HepG2 (cell line): Measurements from ENCODE around the gene BAHD1. TPM values are rescaled to one million over a fixed set of nuclear protein-coding genes. Genes with fewer than 3 reads are reported as not detected.

Experiments
- CBX1 ChIP-seq: IDR thresholded peaks from one replicate; pipeline ENCODE4 v1.6.1; 2016; ENCODE audit warnings: antibody characterized with exemption, low read depth
- KAT2B ChIP-seq: fragments of 150-350 bp; IDR thresholded peaks from 2 replicates; pipeline ENCODE4 v1.6.1; 2014; ENCODE audit warnings: low read depth, low read length, borderline replicate concordance
- MTA1 ChIP-seq: sonication (generic); formaldehyde crosslinking; IDR thresholded peaks from 2 replicates; pipeline ENCODE4 v1.4.0; 2020; ENCODE audit warnings: missing genetic modification reagents, mild to moderate bottlenecking, borderline replicate concordance
- NR2F1 ChIP-seq, 2 experiments: fragments of 450-650 bp in 1 of 2; formaldehyde crosslinking in 1 of 2; IDR thresholded peaks; 2 replicates each; pipeline versions ENCODE4 v1.5.0 to v1.6.1; 2016 to 2020; ENCODE audit warnings: mild to moderate bottlenecking in 1 of 2, missing compliant biosample characterization in 1 of 2, missing genetic modification reagents in 1 of 2, moderate library complexity in 1 of 2
- PAX8 ChIP-seq: sonication (generic); formaldehyde crosslinking; IDR thresholded peaks from 2 replicates; pipeline ENCODE4 v1.8.0; 2022; ENCODE audit warnings: mild to moderate bottlenecking, missing genetic modification reagents, borderline replicate concordance
- SMARCC2 ChIP-seq: fragments of 450-650 bp; IDR thresholded peaks from 2 replicates; pipeline ENCODE4 v1.6.1; 2017; ENCODE audit warnings: antibody characterized with exemption, mild to moderate bottlenecking
- TSC22D2 ChIP-seq: sonication (generic); formaldehyde crosslinking; IDR thresholded peaks from 2 replicates; pipeline ENCODE4 v1.5.1; 2020; ENCODE audit warnings: missing genetic modification reagents, mild to moderate bottlenecking, borderline replicate concordance
- USF2 ChIP-seq, 2 experiments: sonication (generic) in 1 of 2; formaldehyde crosslinking in 1 of 2; IDR thresholded peaks; 2 replicates each; pipeline versions ENCODE4 v1.5.1 to v1.6.1; 2011 to 2020; ENCODE audit warnings: borderline replicate concordance in 1 of 2, low read depth in 1 of 2, low read length in 1 of 2, mild to moderate bottlenecking in 1 of 2, missing genetic modification reagents in 1 of 2, moderate library complexity in 1 of 2
- ZFP82 ChIP-seq: sonication (generic); formaldehyde crosslinking; IDR thresholded peaks from 2 replicates; pipeline ENCODE4 v1.5.1; 2020; ENCODE audit warnings: mild to moderate bottlenecking, missing genetic modification reagents, borderline replicate concordance
- ZNF20 ChIP-seq: sonication (generic); formaldehyde crosslinking; IDR thresholded peaks from 2 replicates; pipeline ENCODE4 v1.4.0; 2020; ENCODE audit warnings: mild to moderate bottlenecking, moderate library complexity, missing genetic modification reagents
- ZNF260 ChIP-seq: sonication (generic); formaldehyde crosslinking; IDR thresholded peaks from 2 replicates; pipeline ENCODE4 v1.4.0; 2020; ENCODE audit warnings: missing genetic modification reagents, low read depth, mild to moderate bottlenecking, borderline replicate concordance
- ZNF30 ChIP-seq: sonication (generic); formaldehyde crosslinking; IDR thresholded peaks from 2 replicates; pipeline ENCODE4 v1.5.0; 2020; ENCODE audit warnings: mild to moderate bottlenecking, missing genetic modification reagents
- ZNF563 ChIP-seq: sonication (generic); formaldehyde crosslinking; IDR thresholded peaks from 2 replicates; pipeline ENCODE4 v1.8.0; 2022; ENCODE audit warnings: mild to moderate bottlenecking, moderate library complexity, missing genetic modification reagents
- ZNF660 ChIP-seq: sonication (generic); formaldehyde crosslinking; IDR thresholded peaks from 2 replicates; pipeline ENCODE4 v1.5.1; 2020; ENCODE audit warnings: mild to moderate bottlenecking, low read depth, missing genetic modification reagents, borderline replicate concordance
- ZNF747 ChIP-seq: sonication (generic); formaldehyde crosslinking; IDR thresholded peaks from 2 replicates; pipeline ENCODE4 v1.8.1; 2023; ENCODE audit warnings: missing genetic modification reagents, mild to moderate bottlenecking, borderline replicate concordance
- ZZZ3 ChIP-seq: sonication (generic); formaldehyde crosslinking; IDR thresholded peaks from 2 replicates; pipeline ENCODE4 v1.4.0; 2020; ENCODE audit warnings: missing genetic modification reagents, mild to moderate bottlenecking, borderline replicate concordance
- polyA plus RNA-seq, 8 experiments: library from polyadenylated mRNA; depleted of rRNA in 3 of 8; stranded (reverse) in 7 of 8; unstranded in 1 of 8; fragments of >200 nt; fragmentation: Illumina TruSeq in 4 of 8; extraction: Trizol in 4 of 8; gene quantifications; 2 replicates each; pipeline versions ENCODE4 v1.2.1 to v1.2.3, GENCODE V29; 2011 to 2016; ENCODE audit warnings: low read depth in 4 of 8, missing spikeins in 1 of 8, mixed read lengths in 1 of 8; ENCODE audit not compliant: insufficient read depth in 1 of 8
- total RNA-seq, 5 experiments: library from RNA; depleted of rRNA; stranded (reverse); fragments of >200 nt; fragmentation: Illumina TruSeq; extraction: Trizol; gene quantifications; 2 replicates each; pipeline ENCODE4 v1.2.3, GENCODE V29; 2016; ENCODE audit warnings: low read depth in 1 of 5
- TF ChIP-seq, protein P1 (sequence below), 2 experiments: sonication (generic) in 1 of 2; formaldehyde crosslinking in 1 of 2; IDR thresholded peaks; 2 replicates each; pipeline versions ENCODE4 v1.6.1 to v1.9.0; 2014 to 2022; ENCODE audit warnings: antibody characterized with exemption in 1 of 2, borderline replicate concordance in 1 of 2, inconsistent platforms in 1 of 2, low read depth in 1 of 2, missing genetic modification reagents in 1 of 2

The BAHD1 gene
- total and polyA plus RNA-seq, 2 of the 13 experiments (the other 11 are each of a cell fraction or from before 2014, with no cell fraction given), result 3.3 to 8.7 TPM

- TF ChIP-seq, protein P1, sequence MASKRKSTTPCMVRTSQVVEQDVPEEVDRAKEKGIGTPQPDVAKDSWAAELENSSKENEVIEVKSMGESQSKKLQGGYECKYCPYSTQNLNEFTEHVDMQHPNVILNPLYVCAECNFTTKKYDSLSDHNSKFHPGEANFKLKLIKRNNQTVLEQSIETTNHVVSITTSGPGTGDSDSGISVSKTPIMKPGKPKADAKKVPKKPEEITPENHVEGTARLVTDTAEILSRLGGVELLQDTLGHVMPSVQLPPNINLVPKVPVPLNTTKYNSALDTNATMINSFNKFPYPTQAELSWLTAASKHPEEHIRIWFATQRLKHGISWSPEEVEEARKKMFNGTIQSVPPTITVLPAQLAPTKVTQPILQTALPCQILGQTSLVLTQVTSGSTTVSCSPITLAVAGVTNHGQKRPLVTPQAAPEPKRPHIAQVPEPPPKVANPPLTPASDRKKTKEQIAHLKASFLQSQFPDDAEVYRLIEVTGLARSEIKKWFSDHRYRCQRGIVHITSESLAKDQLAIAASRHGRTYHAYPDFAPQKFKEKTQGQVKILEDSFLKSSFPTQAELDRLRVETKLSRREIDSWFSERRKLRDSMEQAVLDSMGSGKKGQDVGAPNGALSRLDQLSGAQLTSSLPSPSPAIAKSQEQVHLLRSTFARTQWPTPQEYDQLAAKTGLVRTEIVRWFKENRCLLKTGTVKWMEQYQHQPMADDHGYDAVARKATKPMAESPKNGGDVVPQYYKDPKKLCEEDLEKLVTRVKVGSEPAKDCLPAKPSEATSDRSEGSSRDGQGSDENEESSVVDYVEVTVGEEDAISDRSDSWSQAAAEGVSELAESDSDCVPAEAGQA (IDR thresholded peaks at IDR 0.05; ENCODE audit: low read depth), result no peak
- TF ChIP-seq, protein P1 (CRISPR knock-in tag; IDR thresholded peaks at IDR 0.05; ENCODE audit: borderline replicate concordance), result no peak
- TF ChIP-seq ZNF20 (CRISPR knock-in tag) (no peak), ZNF660 (CRISPR knock-in tag) (no peak), ZNF563 (no peak), TSC22D2 (CRISPR knock-in tag) (no peak), MTA1 (peak; percentile 98), ZZZ3 (CRISPR knock-in tag) (no peak), SMARCC2 (no peak), ZFP82 (CRISPR knock-in tag) (no peak), CBX1 (no peak), ZNF260 (CRISPR knock-in tag) (no peak), PAX8 (CRISPR knock-in tag) (no peak; the same call in 1 of the 2 replicates), NR2F1 (CRISPR knock-in tag; IDR thresholded peaks at IDR 0.05) (peak; percentile 96 to 99), USF2 (IDR thresholded peaks at IDR 0.05; ENCODE audit: low read depth, low read length) (no peak), USF2 (CRISPR knock-in tag; IDR thresholded peaks at IDR 0.05; ENCODE audit: borderline replicate concordance) (no peak), KAT2B (no peak), ZNF747 (peak; percentile 51; the same call in 1 of the 2 replicates), ZNF30 (CRISPR knock-in tag) (no peak)
Measured at GRCh38 chr15:40511472-40512133, 70.8 kb downstream of the BAHD1 start (continued).
